Upper lobe of right lung (tissue), 1 donor: ENCODE data around the gene CCNB1IP1. TPM values are rescaled to one million over a fixed set of nuclear protein-coding genes. Genes with fewer than 3 reads are reported as not detected.

Experiments
- ATAC-seq: fragments of 200-7000 bp; cut with Tn5 transposase; one replicate; pipeline ENCODE4 v1.9.1; 2020; ENCODE audit warnings: mild to moderate bottlenecking, moderate library complexity
- DNase-seq: peaks from one replicate; pipeline ENCODE4 v3.0.0-alpha.2; 2020
- H3K27ac ChIP-seq: fragments of 200-600 bp; one replicate; pipeline ENCODE4 v1.8.0; 2022
- H3K27me3 ChIP-seq: fragments of 200-600 bp; one replicate; pipeline ENCODE4 v1.8.0; 2022; ENCODE audit warnings: mild to moderate bottlenecking
- H3K36me3 ChIP-seq: fragments of 200-600 bp; one replicate; pipeline ENCODE4 v1.8.0; 2022
- H3K4me1 ChIP-seq: fragments of 200-600 bp; one replicate; pipeline ENCODE4 v1.8.0; 2022
- H3K4me3 ChIP-seq: fragments of 200-600 bp; one replicate; pipeline ENCODE4 v1.8.0; 2022; ENCODE audit warnings: mild to moderate bottlenecking
- H3K9me3 ChIP-seq: fragments of 200-600 bp; one replicate; pipeline ENCODE4 v1.8.0; 2022
- intact Hi-C: fragments of 100-400 bp; cut with DNase I; formaldehyde crosslinking; loops from one replicate; pipeline ENCODE4 v1.11.0; 2022
- total RNA-seq: library from RNA; stranded (reverse); fragmentation: NEBNext Ultra II Directional; extraction: Animal tissue kit (Norgen Biotek cat#: 25700); gene quantifications from one replicate; pipeline ENCODE4 v1.2.1, GENCODE V29; 2021
- TF ChIP-seq, protein P1 (sequence below): fragments of 200-600 bp; IDR thresholded peaks from one replicate; pipeline ENCODE4 v1.8.0; 2022; ENCODE audit warnings: antibody characterized with exemption
- donor health status: DM: no; HTN: yes; CAD: no; lungs with severe emphysema.

Gene CCNB1IP1
- total RNA-seq, 1 donor from 2014 or later = 37.9 TPM

DNA sequence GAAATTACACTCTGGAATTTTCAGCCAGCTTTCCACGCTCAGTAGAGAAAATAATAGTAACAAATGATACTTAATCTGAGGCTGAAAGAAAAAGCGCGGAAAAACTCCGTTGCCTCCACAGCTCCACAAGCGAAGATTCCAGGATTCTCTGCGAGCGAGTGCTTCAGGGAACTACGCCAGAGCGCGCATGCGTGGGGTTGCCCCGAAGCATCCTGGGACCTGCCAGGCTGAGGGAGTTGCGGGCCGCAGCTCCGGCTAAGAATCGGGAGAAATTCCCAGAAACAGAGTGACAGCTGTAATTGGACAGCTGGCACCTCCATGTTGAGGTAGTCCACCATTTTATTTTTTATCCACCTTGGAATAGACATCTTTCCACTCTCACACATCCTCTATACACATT lies 15.4 kb downstream of the CCNB1IP1 start:
- TF ChIP-seq, protein P1, sequence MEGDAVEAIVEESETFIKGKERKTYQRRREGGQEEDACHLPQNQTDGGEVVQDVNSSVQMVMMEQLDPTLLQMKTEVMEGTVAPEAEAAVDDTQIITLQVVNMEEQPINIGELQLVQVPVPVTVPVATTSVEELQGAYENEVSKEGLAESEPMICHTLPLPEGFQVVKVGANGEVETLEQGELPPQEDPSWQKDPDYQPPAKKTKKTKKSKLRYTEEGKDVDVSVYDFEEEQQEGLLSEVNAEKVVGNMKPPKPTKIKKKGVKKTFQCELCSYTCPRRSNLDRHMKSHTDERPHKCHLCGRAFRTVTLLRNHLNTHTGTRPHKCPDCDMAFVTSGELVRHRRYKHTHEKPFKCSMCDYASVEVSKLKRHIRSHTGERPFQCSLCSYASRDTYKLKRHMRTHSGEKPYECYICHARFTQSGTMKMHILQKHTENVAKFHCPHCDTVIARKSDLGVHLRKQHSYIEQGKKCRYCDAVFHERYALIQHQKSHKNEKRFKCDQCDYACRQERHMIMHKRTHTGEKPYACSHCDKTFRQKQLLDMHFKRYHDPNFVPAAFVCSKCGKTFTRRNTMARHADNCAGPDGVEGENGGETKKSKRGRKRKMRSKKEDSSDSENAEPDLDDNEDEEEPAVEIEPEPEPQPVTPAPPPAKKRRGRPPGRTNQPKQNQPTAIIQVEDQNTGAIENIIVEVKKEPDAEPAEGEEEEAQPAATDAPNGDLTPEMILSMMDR = no peak
- Histone ChIP-seq H3K27ac (no peak overlapping the region), H3K27me3 (no peaks in the 10 kb centered on the region), H3K36me3 (peaks cover 89% of the 10 kb centered on the region), H3K4me3 (no peak overlapping the region), H3K4me1 (no peaks in the 10 kb centered on the region), H3K9me3 (no peaks in the 10 kb centered on the region)
- intact Hi-C loops = no loop called here
- ATAC-seq = no peak
- peak; percentile 47 for DNase-seq

DNA sequence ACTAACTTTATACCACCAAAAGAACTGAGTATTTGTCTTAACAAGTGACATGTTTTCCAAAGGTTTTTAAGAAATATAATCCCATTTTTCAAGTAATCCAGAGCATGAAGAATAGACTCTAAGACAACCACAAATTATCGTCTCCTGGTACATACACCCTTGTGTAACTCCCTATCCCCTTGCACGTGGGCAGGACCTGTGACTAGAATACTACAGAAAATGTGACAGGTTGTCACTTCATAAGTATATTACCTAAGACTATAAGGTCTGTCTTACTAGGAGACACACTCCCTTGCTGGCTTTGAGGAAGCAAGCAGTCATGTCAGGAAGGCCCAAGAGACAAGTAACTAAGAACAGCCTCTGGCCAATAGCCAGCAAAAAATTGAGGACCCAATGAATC lies 19.1 kb downstream of the CCNB1IP1 start:
- H3K27me3 ChIP-seq = no peaks in the 10 kb centered on the region
- ATAC-seq (no peak), DNase-seq (no peak)
- H3K4me3 ChIP-seq = no peak overlapping the region
- intact Hi-C loops = no loop called here
- TF ChIP-seq, protein P1 = no peak
- H3K27ac ChIP-seq = no peak overlapping the region
- peaks cover 75% of the 10 kb centered on the region for H3K36me3 ChIP-seq
- H3K4me1 ChIP-seq = no peaks in the 10 kb centered on the region
- no peaks in the 10 kb centered on the region for H3K9me3 ChIP-seq

DNA sequence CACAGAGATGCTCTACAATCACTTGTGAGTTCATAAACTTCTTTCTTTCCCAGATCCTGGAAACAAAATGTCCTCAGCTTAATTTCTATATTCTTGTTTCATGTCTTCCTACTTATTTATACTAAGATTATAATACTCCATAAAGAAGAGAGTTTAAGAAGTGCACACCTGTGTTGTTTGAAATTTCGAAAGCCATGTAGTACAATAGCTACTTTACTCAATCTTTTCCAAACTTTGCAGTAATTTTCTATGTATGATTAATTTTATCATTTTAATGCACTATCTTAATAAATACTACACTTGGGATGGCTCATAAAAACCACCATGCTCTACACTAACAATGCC lies 27.0 kb downstream of the CCNB1IP1 start:
- Histone ChIP-seq H3K4me3 (peak overlapping the region; percentile 65), H3K27me3 (no peaks in the 10 kb centered on the region), H3K4me1 (peaks cover 6% of the 10 kb centered on the region), H3K27ac (no peak overlapping the region), H3K9me3 (no peaks in the 10 kb centered on the region), H3K36me3 (peaks cover 8% of the 10 kb centered on the region)
- intact Hi-C loops = no loop called here
- DNase-seq (no peak), ATAC-seq (no peak)
- TF ChIP-seq, protein P1 = no peak

DNA sequence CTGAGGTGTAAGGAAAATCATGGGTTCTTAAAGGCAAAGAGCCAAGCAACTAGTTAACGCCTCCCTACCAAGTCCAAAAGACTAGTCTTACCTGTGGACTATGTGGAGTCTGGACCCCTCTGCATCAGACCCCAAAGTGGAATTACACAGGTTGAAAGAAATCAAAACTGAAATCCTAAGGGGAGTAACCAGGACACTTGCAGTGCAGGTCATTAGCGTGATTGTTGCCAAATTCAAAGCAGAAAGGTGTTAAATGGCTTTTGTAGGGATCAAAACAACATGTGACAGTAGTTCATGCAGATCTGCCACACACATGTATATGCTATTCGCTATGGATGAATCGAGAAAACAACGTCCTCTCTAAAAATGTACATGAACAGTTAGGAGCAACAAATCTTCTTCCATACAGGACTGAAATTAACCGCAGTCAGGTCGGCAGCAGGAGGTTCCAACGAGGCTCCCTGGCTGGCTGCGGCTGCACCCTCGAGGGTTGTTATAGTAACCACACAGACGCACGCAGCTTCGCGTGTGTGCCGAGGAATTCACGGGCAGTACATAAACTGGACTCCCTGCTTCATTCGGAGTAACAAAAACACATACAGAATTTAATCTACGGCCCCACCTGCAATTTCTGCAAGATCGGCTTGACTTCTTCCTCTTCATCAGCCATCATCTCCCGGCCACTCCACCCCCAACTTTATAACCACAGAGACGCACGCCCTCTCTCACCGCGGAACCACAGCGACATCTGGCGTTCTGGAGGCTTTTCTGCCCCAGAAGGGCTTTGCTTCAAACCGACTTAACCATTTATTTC lies 27.6 kb downstream of the CCNB1IP1 start, which contains the start of gene TTC5:
Gene TTC5, minus strand, starts transcription at position 687 of the 814 bp plus-strand sequence. Its CDS starts 14 bp downstream, at position 673.
- DNase-seq = peak; percentile 90
- H3K27ac ChIP-seq = peak within 1 kb of the TSS; percentile 58
- H3K36me3 ChIP-seq = peaks cover 14% of the 10 kb centered on the region
- TF ChIP-seq, protein P1 = peak; percentile 95
- H3K9me3 ChIP-seq = no peaks in the 10 kb centered on the region
- ATAC-seq = peak; percentile 100
- peak within 1 kb of the TSS; percentile 65 for H3K4me3 ChIP-seq
- no peaks in the 10 kb centered on the region for H3K27me3 ChIP-seq
- H3K4me1 ChIP-seq = peaks cover 6% of the 10 kb centered on the region
- intact Hi-C loops = no loop called here

DNA sequence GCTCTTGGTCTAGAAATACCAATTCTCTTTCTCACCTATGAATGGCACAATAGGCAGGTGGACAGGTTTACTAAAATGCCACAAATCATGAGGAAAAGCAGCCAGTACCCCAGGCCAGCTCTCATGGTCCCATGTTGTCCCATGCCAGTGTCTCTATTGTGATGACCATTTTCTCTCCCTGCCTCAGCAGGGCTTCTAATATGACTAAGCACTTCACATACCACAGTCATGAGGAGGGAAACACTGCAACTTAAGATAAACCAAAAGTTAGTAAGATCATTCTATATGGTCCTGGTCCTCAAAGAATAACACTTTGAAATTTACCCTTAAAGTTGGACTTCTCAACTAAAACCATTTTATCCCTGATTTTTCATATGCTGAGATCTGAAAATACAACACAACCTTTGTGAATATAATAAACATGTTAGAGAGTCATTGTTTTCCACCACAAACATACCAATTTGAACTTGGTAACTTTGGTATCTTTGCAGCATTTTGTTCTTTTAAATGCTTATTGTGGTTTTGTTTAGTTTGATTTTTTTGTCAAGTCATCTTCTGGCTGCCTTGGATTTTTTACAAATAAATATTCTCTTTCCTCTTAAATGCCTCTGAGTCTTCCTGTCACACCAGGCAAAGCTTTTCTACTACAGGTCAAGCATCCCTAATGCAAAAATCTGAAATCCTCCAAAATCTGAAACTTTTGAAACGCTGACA lies 30.9 kb downstream of the CCNB1IP1 start:
- Histone ChIP-seq H3K4me3 (no peak overlapping the region), H3K9me3 (no peaks in the 10 kb centered on the region), H3K4me1 (peaks cover 6% of the 10 kb centered on the region), H3K36me3 (peaks cover 46% of the 10 kb centered on the region), H3K27ac (no peak overlapping the region), H3K27me3 (no peaks in the 10 kb centered on the region)
- intact Hi-C loops = no loop called here
- no peak for DNase-seq
- TF ChIP-seq, protein P1 = no peak
- no peak for ATAC-seq
